GM23338 (cell line): ENCODE measurements around the gene PKNOX2. TPM values are rescaled to one million over a fixed set of nuclear protein-coding genes. Genes with fewer than 3 reads are reported as not detected.
A peak's percentile ranks its signal among the peaks of the same experiment; 100 is the strongest.

Source experiments
- ATAC-seq: fragments of 200-7000 bp; cut with Tn5 transposase; 3 replicates; pipeline ENCODE4 v1.9.1; 2020
- DNase-seq: peaks from one replicate; pipeline ENCODE4 v3.0.0-alpha.2; 2015; ENCODE audit warnings: low spot score
- H2AFZ ChIP-seq: fragments of 200-600 bp; sonication (generic); 2 replicates; pipeline ENCODE4 v1.8.0; 2016; ENCODE audit warnings: antibody characterized with exemption, mild to moderate bottlenecking, moderate library complexity
- H3F3A ChIP-seq: fragments of 200-600 bp; sonication (generic); replicated peaks from 2 replicates; pipeline ENCODE4 v1.8.0; 2017; ENCODE audit warnings: antibody characterized with exemption, mixed run types, low read depth
- H3K27ac ChIP-seq: fragments of 200-600 bp; sonication (generic); 2 replicates; pipeline ENCODE4 v1.6.1; 2016; ENCODE audit warnings: low read depth
- H3K27me3 ChIP-seq: fragments of 200-600 bp; sonication (generic); 2 replicates; pipeline ENCODE4 v1.8.0; 2016; ENCODE audit warnings: mild to moderate bottlenecking, mixed run types, moderate library complexity; ENCODE audit not compliant: insufficient read depth
- H3K36me3 ChIP-seq: fragments of 200-600 bp; sonication (generic); 2 replicates; pipeline ENCODE4 v1.8.0; 2016; ENCODE audit warnings: mild to moderate bottlenecking; ENCODE audit not compliant: insufficient read depth
- H3K4me1 ChIP-seq: fragments of 200-600 bp; sonication (generic); 2 replicates; pipeline ENCODE4 v1.8.0; 2016; ENCODE audit warnings: mild to moderate bottlenecking, moderate library complexity; ENCODE audit not compliant: insufficient read depth
- H3K4me2 ChIP-seq: fragments of 200-600 bp; sonication (generic); 2 replicates; pipeline ENCODE4 v1.7.1; 2017; ENCODE audit warnings: mixed run types
- H3K4me3 ChIP-seq: fragments of 200-600 bp; sonication (generic); 2 replicates; pipeline ENCODE4 v1.6.1; 2016; ENCODE audit warnings: mixed run types
- H3K79me2 ChIP-seq: fragments of 200-600 bp; sonication (generic); replicated peaks from 2 replicates; pipeline ENCODE4 v1.8.0; 2017; ENCODE audit warnings: mild to moderate bottlenecking; ENCODE audit not compliant: insufficient read depth
- H3K9me2 ChIP-seq: fragments of 200-600 bp; sonication (generic); 2 replicates; pipeline ENCODE4 v1.8.0; 2017; ENCODE audit not compliant: insufficient read depth
- H4K20me1 ChIP-seq: fragments of 200-600 bp; sonication (generic); replicated peaks from 2 replicates; pipeline ENCODE4 v1.8.0; 2017; ENCODE audit warnings: mild to moderate bottlenecking; ENCODE audit not compliant: insufficient read depth
- H3K27ac Mint-ChIP-seq: 2 replicates; pipeline ENCODE4 v1.8.0; 2020; ENCODE audit warnings: inconsistent platforms, mild to moderate bottlenecking, moderate library complexity, mixed read lengths
- H3K27me3 Mint-ChIP-seq: 3 replicates; pipeline ENCODE4 v1.8.0; 2022; ENCODE audit warnings: low read depth, mild to moderate bottlenecking, moderate library complexity, mixed read lengths, inconsistent platforms; ENCODE audit not compliant: insufficient read depth, poor library complexity
- H3K36me3 Mint-ChIP-seq: 3 replicates; pipeline ENCODE4 v1.8.0; 2021; ENCODE audit warnings: low read depth, mild to moderate bottlenecking, inconsistent platforms, moderate library complexity, mixed read lengths
- H3K4me1 Mint-ChIP-seq: 3 replicates; pipeline ENCODE4 v1.8.0; 2020; ENCODE audit warnings: mild to moderate bottlenecking, inconsistent platforms, mixed read lengths
- H3K4me3 Mint-ChIP-seq: 3 replicates; pipeline ENCODE4 v1.8.0; 2021; ENCODE audit warnings: moderate library complexity, mild to moderate bottlenecking, inconsistent platforms, mixed read lengths
- H3K9me3 Mint-ChIP-seq: 3 replicates; pipeline ENCODE4 v1.8.0; 2020; ENCODE audit warnings: moderate library complexity, mild to moderate bottlenecking, inconsistent platforms, mixed read lengths
- EZH2 ChIP-seq: fragments of 200-600 bp; sonication (generic); IDR thresholded peaks from one replicate; pipeline ENCODE4 v1.8.0; 2017; ENCODE audit warnings: antibody characterized with exemption, mild to moderate bottlenecking, low read depth; ENCODE audit not compliant: unreplicated experiment
- STAT1 ChIP-seq: IDR thresholded peaks from one replicate; pipeline ENCODE4 v1.6.1; 2016; ENCODE audit warnings: antibody characterized with exemption; ENCODE audit not compliant: unreplicated experiment
- polyA plus RNA-seq: library from polyadenylated mRNA; unstranded; fragments of >200 nt; fragmentation: Nextera tagmentation; extraction: Ambion mirVana; gene quantifications from 2 replicates; pipeline ENCODE4 v1.2.1, GENCODE V29; 2016
- total RNA-seq: library from RNA; depleted of rRNA; stranded (reverse); fragments of >200 nt; shearing (Covaris generic); gene quantifications from 2 replicates; pipeline ENCODE4 v1.2.3, GENCODE V29; 2014
- TF ChIP-seq, protein P1 (sequence below): fragments of 250-450 bp; sonication (Bioruptor Pico); IDR thresholded peaks from 2 replicates; pipeline ENCODE4 v1.5.0; 2020; ENCODE audit warnings: mild to moderate bottlenecking, moderate library complexity
- TF ChIP-seq, protein P2 (sequence below), 2 experiments: fragments of 200-600 bp in 1 of 2; sonication (generic) in 1 of 2; conservative IDR thresholded peaks; 2 replicates each; pipeline versions ENCODE4 v1.5.1 to v1.6.1; 2016 to 2017; ENCODE audit warnings: antibody characterized with exemption in 2 of 2, low read depth in 2 of 2, mild to moderate bottlenecking in 2 of 2, moderate library complexity in 1 of 2

Gene PKNOX2
- total and polyA plus RNA-seq, 2 experiments from 2014 or later, result 0.42 to 0.83 TPM

DNA sequence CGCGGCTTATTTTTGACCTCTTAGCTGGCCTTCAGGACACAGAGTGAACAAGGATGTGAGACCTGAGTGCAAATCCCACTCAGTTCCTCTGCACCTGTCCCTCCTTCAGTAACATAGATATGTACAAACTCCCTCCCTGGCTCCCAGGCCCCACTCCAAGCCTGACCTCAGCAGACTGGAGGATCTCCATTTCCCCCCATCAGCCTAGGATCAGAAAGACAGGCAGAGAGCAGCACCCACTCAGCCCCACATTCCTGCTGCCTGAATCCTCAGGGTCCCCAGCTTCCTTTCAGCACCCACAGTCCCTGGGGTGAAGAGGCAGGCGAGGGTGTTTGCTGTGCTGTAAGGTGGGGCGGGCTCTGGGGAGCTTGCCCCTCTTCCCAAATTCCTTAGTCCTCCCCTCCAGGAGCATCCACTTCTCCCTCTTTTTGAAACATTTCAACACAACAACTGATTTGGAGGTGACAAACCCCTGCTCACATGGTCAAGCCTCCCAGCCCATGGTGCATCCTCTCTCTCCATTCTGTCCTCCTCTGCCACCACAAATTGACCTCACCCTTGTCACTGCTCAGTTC is 180.4 kb downstream of the PKNOX2 start:
- DNase-seq (no peak), ATAC-seq (no peak)
- Histone ChIP-seq H3K27ac (no peak overlapping the region), H3K4me3 (no peak overlapping the region), H2AFZ (no peak overlapping the region), H3F3A (no peaks in the 10 kb centered on the region), H3K4me2 (no peak overlapping the region), H3K36me3 (no peaks in the 10 kb centered on the region), H3K4me1 (peaks cover 39% of the 10 kb centered on the region), H3K9me2 (no peaks in the 10 kb centered on the region), H4K20me1 (no peaks in the 10 kb centered on the region), H3K27me3 (peaks cover 9% of the 10 kb centered on the region; the same call in 1 of the 2 replicates), H3K79me2 (no peaks in the 10 kb centered on the region)
- Mint-ChIP-seq H3K27ac (no peak overlapping the region), H3K36me3 (no peaks in the 10 kb centered on the region), H3K27me3 (peaks cover 35% of the 10 kb centered on the region), H3K4me1 (peaks cover 70% of the 10 kb centered on the region), H3K9me3 (no peaks in the 10 kb centered on the region), H3K4me3 (no peak overlapping the region)
- no peak for TF ChIP-seq EZH2

GRCh38 chr11:125345421-125346178 is 181.0 kb downstream of the PKNOX2 start:
- H4K20me1 ChIP-seq, result no peaks in the 10 kb centered on the region
- H3K27ac ChIP-seq, result no peak overlapping the region
- no peaks in the 10 kb centered on the region for H3K9me3 Mint-ChIP-seq
- no peaks in the 10 kb centered on the region for H3F3A ChIP-seq
- H3K27me3 ChIP-seq, result peaks cover 9% of the 10 kb centered on the region; the same call in 1 of the 2 replicates
- H3K9me2 ChIP-seq, result no peaks in the 10 kb centered on the region
- no peak overlapping the region for H3K4me3 ChIP-seq
- peaks cover 70% of the 10 kb centered on the region for H3K4me1 Mint-ChIP-seq
- no peak overlapping the region for H3K4me3 Mint-ChIP-seq
- TF ChIP-seq, protein P1, sequence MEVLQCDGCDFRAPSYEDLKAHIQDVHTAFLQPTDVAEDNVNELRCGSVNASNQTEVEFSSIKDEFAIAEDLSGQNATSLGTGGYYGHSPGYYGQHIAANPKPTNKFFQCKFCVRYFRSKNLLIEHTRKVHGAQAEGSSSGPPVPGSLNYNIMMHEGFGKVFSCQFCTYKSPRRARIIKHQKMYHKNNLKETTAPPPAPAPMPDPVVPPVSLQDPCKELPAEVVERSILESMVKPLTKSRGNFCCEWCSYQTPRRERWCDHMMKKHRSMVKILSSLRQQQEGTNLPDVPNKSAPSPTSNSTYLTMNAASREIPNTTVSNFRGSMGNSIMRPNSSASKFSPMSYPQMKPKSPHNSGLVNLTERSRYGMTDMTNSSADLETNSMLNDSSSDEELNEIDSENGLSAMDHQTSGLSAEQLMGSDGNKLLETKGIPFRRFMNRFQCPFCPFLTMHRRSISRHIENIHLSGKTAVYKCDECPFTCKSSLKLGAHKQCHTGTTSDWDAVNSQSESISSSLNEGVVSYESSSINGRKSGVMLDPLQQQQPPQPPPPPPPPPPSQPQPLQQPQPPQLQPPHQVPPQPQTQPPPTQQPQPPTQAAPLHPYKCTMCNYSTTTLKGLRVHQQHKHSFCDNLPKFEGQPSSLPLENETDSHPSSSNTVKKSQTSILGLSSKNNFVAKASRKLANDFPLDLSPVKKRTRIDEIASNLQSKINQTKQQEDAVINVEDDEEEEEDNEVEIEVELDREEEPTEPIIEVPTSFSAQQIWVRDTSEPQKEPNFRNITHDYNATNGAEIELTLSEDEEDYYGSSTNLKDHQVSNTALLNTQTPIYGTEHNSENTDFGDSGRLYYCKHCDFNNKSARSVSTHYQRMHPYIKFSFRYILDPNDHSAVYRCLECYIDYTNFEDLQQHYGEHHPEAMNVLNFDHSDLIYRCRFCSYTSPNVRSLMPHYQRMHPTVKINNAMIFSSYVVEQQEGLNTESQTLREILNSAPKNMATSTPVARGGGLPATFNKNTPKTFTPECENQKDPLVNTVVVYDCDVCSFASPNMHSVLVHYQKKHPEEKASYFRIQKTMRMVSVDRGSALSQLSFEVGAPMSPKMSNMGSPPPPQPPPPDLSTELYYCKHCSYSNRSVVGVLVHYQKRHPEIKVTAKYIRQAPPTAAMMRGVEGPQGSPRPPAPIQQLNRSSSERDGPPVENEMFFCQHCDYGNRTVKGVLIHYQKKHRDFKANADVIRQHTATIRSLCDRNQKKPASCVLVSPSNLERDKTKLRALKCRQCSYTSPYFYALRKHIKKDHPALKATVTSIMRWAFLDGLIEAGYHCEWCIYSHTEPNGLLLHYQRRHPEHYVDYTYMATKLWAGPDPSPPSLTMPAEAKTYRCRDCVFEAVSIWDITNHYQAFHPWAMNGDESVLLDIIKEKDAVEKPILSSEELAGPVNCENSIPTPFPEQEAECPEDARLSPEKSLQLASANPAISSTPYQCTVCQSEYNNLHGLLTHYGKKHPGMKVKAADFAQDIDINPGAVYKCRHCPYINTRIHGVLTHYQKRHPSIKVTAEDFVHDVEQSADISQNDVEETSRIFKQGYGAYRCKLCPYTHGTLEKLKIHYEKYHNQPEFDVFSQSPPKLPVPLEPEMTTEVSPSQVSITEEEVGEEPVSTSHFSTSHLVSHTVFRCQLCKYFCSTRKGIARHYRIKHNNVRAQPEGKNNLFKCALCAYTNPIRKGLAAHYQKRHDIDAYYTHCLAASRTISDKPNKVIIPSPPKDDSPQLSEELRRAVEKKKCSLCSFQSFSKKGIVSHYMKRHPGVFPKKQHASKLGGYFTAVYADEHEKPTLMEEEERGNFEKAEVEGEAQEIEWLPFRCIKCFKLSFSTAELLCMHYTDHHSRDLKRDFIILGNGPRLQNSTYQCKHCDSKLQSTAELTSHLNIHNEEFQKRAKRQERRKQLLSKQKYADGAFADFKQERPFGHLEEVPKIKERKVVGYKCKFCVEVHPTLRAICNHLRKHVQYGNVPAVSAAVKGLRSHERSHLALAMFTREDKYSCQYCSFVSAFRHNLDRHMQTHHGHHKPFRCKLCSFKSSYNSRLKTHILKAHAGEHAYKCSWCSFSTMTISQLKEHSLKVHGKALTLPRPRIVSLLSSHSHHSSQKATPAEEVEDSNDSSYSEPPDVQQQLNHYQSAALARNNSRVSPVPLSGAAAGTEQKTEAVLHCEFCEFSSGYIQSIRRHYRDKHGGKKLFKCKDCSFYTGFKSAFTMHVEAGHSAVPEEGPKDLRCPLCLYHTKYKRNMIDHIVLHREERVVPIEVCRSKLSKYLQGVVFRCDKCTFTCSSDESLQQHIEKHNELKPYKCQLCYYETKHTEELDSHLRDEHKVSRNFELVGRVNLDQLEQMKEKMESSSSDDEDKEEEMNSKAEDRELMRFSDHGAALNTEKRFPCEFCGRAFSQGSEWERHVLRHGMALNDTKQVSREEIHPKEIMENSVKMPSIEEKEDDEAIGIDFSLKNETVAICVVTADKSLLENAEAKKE (CRISPR knock-in tag), result no peak
- TF ChIP-seq EZH2, result no peak
- TF ChIP-seq, protein P2, sequence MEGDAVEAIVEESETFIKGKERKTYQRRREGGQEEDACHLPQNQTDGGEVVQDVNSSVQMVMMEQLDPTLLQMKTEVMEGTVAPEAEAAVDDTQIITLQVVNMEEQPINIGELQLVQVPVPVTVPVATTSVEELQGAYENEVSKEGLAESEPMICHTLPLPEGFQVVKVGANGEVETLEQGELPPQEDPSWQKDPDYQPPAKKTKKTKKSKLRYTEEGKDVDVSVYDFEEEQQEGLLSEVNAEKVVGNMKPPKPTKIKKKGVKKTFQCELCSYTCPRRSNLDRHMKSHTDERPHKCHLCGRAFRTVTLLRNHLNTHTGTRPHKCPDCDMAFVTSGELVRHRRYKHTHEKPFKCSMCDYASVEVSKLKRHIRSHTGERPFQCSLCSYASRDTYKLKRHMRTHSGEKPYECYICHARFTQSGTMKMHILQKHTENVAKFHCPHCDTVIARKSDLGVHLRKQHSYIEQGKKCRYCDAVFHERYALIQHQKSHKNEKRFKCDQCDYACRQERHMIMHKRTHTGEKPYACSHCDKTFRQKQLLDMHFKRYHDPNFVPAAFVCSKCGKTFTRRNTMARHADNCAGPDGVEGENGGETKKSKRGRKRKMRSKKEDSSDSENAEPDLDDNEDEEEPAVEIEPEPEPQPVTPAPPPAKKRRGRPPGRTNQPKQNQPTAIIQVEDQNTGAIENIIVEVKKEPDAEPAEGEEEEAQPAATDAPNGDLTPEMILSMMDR (conservative IDR thresholded peaks at IDR 0.05; ENCODE audit: low read depth in 2 of 2), result peak; percentile 87 to 98
- no peak for TF ChIP-seq STAT1
- no peak overlapping the region for H3K27ac Mint-ChIP-seq
- H3K4me1 ChIP-seq, result peaks cover 39% of the 10 kb centered on the region
- H3K79me2 ChIP-seq, result no peaks in the 10 kb centered on the region
- no peak overlapping the region for H3K4me2 ChIP-seq
- no peak overlapping the region for H2AFZ ChIP-seq
- DNase-seq (peak; percentile 90), ATAC-seq (peak; percentile 53)
- no peaks in the 10 kb centered on the region for H3K36me3 ChIP-seq
- peaks cover 35% of the 10 kb centered on the region for H3K27me3 Mint-ChIP-seq
- no peaks in the 10 kb centered on the region for H3K36me3 Mint-ChIP-seq
